Measurements from ENCODE around the gene RTTN.

- TF ChIP-seq NFYB (IDR thresholded peaks at IDR 0.05; ENCODE audit: insufficient read depth, low read depth, low read length) (no peak), CTCF (IDR thresholded peaks at IDR 0.05 in 2 of 3, conservative IDR thresholded peaks at IDR 0.05 in 1 of 3; ENCODE audit: control insufficient read depth in 2 of 3, extremely low read depth in 1 of 3, insufficient read depth in 1 of 3, low read depth in 3 of 3, low read length in 3 of 3) (no peak), TAF1 (IDR thresholded peaks at IDR 0.05; ENCODE audit: borderline replicate concordance, low read depth, low read length) (no peak), EZH2 (IDR thresholded peaks at IDR 0.05; ENCODE audit: borderline replicate concordance, control insufficient read depth, low read depth, low read length) (no peak), ZNF592 (IDR thresholded peaks at IDR 0.05) (no peak), GABPA (IDR thresholded peaks at IDR 0.05; ENCODE audit: low read depth) (no peak)
- TF ChIP-seq, protein P1, sequence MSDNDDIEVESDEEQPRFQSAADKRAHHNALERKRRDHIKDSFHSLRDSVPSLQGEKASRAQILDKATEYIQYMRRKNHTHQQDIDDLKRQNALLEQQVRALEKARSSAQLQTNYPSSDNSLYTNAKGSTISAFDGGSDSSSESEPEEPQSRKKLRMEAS (IDR thresholded peaks at IDR 0.05; ENCODE audit: low read depth, low read length) = no peak
Observed at GRCh38 chr18:70219688-70220087, 14.2 kb upstream of the RTTN start.
